Spleen (tissue), 7 donors: ENCODE measurements around the gene CLCN5.

Source experiments
- POLR2A ChIP-seq, 3 donors: fragments of 450-650 bp; IDR thresholded peaks; one replicate each; pipeline ENCODE4 v1.5.1; 2017; ENCODE audit warnings: antibody characterized with exemption in 3 of 3, mild to moderate bottlenecking in 1 of 3
- TF ChIP-seq, protein P1 (sequence below), 11 experiments: fragments of 200-600 bp in 7 of 11; fragments of 450-650 bp in 4 of 11; sonication (generic) in 4 of 11; IDR thresholded peaks in 8 of 11; conservative IDR thresholded peaks in 3 of 11; 1 replicate in 7 of 11; 2 replicates in 4 of 11; pipeline versions ENCODE4 v1.4.0 to v1.8.0; 2016 to 2021; ENCODE audit warnings: antibody characterized with exemption in 11 of 11, inconsistent platforms in 4 of 11, mild to moderate bottlenecking in 1 of 11
- donor health status: DM: no; HTN: no; CAD: no; lungs with moderate emphysema.
- donor health status: DM: no; HTN: no; CAD: no.
- donor health status: DM: no; HTN: no; CAD: no.

- no peak for TF ChIP-seq POLR2A (IDR thresholded peaks at IDR 0.05)
- TF ChIP-seq, protein P1, sequence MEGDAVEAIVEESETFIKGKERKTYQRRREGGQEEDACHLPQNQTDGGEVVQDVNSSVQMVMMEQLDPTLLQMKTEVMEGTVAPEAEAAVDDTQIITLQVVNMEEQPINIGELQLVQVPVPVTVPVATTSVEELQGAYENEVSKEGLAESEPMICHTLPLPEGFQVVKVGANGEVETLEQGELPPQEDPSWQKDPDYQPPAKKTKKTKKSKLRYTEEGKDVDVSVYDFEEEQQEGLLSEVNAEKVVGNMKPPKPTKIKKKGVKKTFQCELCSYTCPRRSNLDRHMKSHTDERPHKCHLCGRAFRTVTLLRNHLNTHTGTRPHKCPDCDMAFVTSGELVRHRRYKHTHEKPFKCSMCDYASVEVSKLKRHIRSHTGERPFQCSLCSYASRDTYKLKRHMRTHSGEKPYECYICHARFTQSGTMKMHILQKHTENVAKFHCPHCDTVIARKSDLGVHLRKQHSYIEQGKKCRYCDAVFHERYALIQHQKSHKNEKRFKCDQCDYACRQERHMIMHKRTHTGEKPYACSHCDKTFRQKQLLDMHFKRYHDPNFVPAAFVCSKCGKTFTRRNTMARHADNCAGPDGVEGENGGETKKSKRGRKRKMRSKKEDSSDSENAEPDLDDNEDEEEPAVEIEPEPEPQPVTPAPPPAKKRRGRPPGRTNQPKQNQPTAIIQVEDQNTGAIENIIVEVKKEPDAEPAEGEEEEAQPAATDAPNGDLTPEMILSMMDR (IDR thresholded peaks at IDR 0.05 in 8 of 11, conservative IDR thresholded peaks at IDR 0.05 in 3 of 11) = no peak
These were observed 174.7 kb downstream of the CLCN5 start for GRCh38 chrX:50097071-50097470.
